Fibroblast of lung (primary cell): ENCODE measurements around the gene CADPS. TPM values are rescaled to one million over a fixed set of nuclear protein-coding genes. Genes with fewer than 3 reads are reported as not detected.

Source experiments
- DNase-seq, 2 donors: peaks; one replicate each; pipeline versions ENCODE4 v3.0.0 to v3.0.0-alpha.2; 2010; ENCODE audit warnings: low read depth in 2 of 2
- H2AFZ ChIP-seq: 2 replicates; pipeline ENCODE4 v1.5.1; 2012; ENCODE audit warnings: low read length, control low read depth, inconsistent platforms
- H3K27ac ChIP-seq: 2 replicates; pipeline ENCODE4 v1.5.1; 2011; ENCODE audit warnings: low read length, control low read depth; ENCODE audit not compliant: insufficient read depth
- H3K27me3 ChIP-seq: 2 replicates; pipeline ENCODE4 v1.5.1; 2011; ENCODE audit warnings: mild to moderate bottlenecking, low read length; ENCODE audit not compliant: control insufficient read depth, insufficient read depth
- H3K36me3 ChIP-seq: 2 replicates; pipeline ENCODE4 v1.5.1; 2011; ENCODE audit warnings: low read length; ENCODE audit not compliant: control insufficient read depth, insufficient read depth
- H3K4me1 ChIP-seq: 2 replicates; pipeline ENCODE4 v1.5.1; 2011; ENCODE audit warnings: low read length; ENCODE audit not compliant: control insufficient read depth, insufficient read depth; ENCODE audit errors: extremely low read depth
- H3K4me2 ChIP-seq: 2 replicates; pipeline ENCODE4 v1.5.1; 2011; ENCODE audit warnings: low read length, control low read depth; ENCODE audit not compliant: insufficient read depth; ENCODE audit errors: extremely low read depth
- H3K4me3 ChIP-seq, 4 experiments: fragments of 200-600 bp in 1 of 4; sonication (generic) in 1 of 4; replicated peaks in 1 of 4; 2 replicates each; pipeline ENCODE4 v1.5.1; 2011 to 2016; ENCODE audit warnings: low read length in 4 of 4, low read depth in 3 of 4, mild to moderate bottlenecking in 3 of 4, control low read depth in 2 of 4, inconsistent platforms in 1 of 4, mixed read lengths in 1 of 4; ENCODE audit not compliant: insufficient read depth in 1 of 4; ENCODE audit errors: control extremely low read depth in 1 of 4
- H3K79me2 ChIP-seq: 2 replicates; pipeline ENCODE4 v1.5.1; 2012; ENCODE audit warnings: mild to moderate bottlenecking, low read length, inconsistent platforms; ENCODE audit not compliant: control insufficient read depth, insufficient read depth
- H3K9ac ChIP-seq: 2 replicates; pipeline ENCODE4 v1.5.1; 2011; ENCODE audit warnings: mild to moderate bottlenecking, low read length, control low read depth; ENCODE audit not compliant: insufficient read depth
- H3K9me3 ChIP-seq: 2 replicates; pipeline ENCODE4 v1.5.1; 2012; ENCODE audit warnings: low read depth, low read length; ENCODE audit not compliant: control insufficient read depth, insufficient read depth
- H4K20me1 ChIP-seq: 2 replicates; pipeline ENCODE4 v1.5.1; 2011; ENCODE audit warnings: low read length; ENCODE audit not compliant: control insufficient read depth, insufficient read depth; ENCODE audit errors: extremely low read depth
- EZH2 ChIP-seq: IDR thresholded peaks from 2 replicates; pipeline ENCODE4 v1.5.1; 2012; ENCODE audit warnings: low read length, control low read depth, mild to moderate bottlenecking; ENCODE audit errors: missing control alignments
- polyA plus RNA-seq, 2 donors: library from polyadenylated mRNA; depleted of rRNA in 1 of 2; stranded (reverse) in 1 of 2; unstranded in 1 of 2; fragments of >200 nt; gene quantifications; 2 replicates each; pipeline ENCODE4 v1.2.1, GENCODE V29; 2011 to 2012; ENCODE audit warnings: missing spikeins in 1 of 2
- total RNA-seq: library from RNA; depleted of rRNA; stranded (reverse); fragments of >200 nt; gene quantifications from 2 replicates; pipeline ENCODE4 v1.2.1, GENCODE V29; 2014
- TF ChIP-seq, protein P1 (sequence below), 2 donors: IDR thresholded peaks in 1 of 2; conservative IDR thresholded peaks in 1 of 2; 1 replicate in 1 of 2; 2 replicates in 1 of 2; pipeline ENCODE4 v1.5.1; 2011 to 2012; ENCODE audit warnings: low read length in 2 of 2, control low read depth in 1 of 2, inconsistent platforms in 1 of 2, low read depth in 1 of 2, mild to moderate bottlenecking in 1 of 2

The CADPS gene
- total and polyA plus RNA-seq, 2 donors (not counting 1 experiment from before 2014, with no cell fraction given): 2.3 to 63.1 TPM

- no peak for DNase-seq
- Histone ChIP-seq H3K36me3 (no peaks in the 10 kb centered on the region), H3K4me2 (no peak overlapping the region), H3K27me3 (no peaks in the 10 kb centered on the region), H3K4me3 (no peak overlapping the region), H3K79me2 (no peaks in the 10 kb centered on the region), H3K4me1 (no peaks in the 10 kb centered on the region), H2AFZ (no peak overlapping the region), H3K27ac (no peak overlapping the region), H3K9ac (no peak overlapping the region), H4K20me1 (no peaks in the 10 kb centered on the region), H3K9me3 (no peaks in the 10 kb centered on the region)
- TF ChIP-seq, protein P1, sequence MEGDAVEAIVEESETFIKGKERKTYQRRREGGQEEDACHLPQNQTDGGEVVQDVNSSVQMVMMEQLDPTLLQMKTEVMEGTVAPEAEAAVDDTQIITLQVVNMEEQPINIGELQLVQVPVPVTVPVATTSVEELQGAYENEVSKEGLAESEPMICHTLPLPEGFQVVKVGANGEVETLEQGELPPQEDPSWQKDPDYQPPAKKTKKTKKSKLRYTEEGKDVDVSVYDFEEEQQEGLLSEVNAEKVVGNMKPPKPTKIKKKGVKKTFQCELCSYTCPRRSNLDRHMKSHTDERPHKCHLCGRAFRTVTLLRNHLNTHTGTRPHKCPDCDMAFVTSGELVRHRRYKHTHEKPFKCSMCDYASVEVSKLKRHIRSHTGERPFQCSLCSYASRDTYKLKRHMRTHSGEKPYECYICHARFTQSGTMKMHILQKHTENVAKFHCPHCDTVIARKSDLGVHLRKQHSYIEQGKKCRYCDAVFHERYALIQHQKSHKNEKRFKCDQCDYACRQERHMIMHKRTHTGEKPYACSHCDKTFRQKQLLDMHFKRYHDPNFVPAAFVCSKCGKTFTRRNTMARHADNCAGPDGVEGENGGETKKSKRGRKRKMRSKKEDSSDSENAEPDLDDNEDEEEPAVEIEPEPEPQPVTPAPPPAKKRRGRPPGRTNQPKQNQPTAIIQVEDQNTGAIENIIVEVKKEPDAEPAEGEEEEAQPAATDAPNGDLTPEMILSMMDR (conservative IDR thresholded peaks at IDR 0.05 in 1 of 2, IDR thresholded peaks at IDR 0.05 in 1 of 2; ENCODE audit: low read depth in 1 of 2, low read length in 2 of 2): no peak
- no peak for TF ChIP-seq EZH2
Measured at GRCh38 chr3:62392626-62393292, 482.5 kb downstream of the CADPS start.

- Histone ChIP-seq H4K20me1 (no peaks in the 10 kb centered on the region), H3K27ac (no peak overlapping the region), H2AFZ (no peak overlapping the region), H3K9ac (no peak overlapping the region), H3K79me2 (no peaks in the 10 kb centered on the region), H3K9me3 (no peaks in the 10 kb centered on the region), H3K4me3 (no peak overlapping the region), H3K27me3 (no peaks in the 10 kb centered on the region), H3K36me3 (no peaks in the 10 kb centered on the region), H3K4me1 (no peaks in the 10 kb centered on the region), H3K4me2 (no peak overlapping the region)
- DNase-seq: no peak
- no peak for TF ChIP-seq EZH2
- TF ChIP-seq, protein P1 (conservative IDR thresholded peaks at IDR 0.05 in 1 of 2, IDR thresholded peaks at IDR 0.05 in 1 of 2; ENCODE audit: low read depth in 1 of 2, low read length in 2 of 2): no peak
Measured at GRCh38 chr3:62387251-62387650, 488.0 kb downstream of the CADPS start.

- no peaks in the 10 kb centered on the region for H4K20me1 ChIP-seq
- no peaks in the 10 kb centered on the region for H3K36me3 ChIP-seq
- no peak for TF ChIP-seq EZH2
- TF ChIP-seq, protein P1 (conservative IDR thresholded peaks at IDR 0.05 in 1 of 2, IDR thresholded peaks at IDR 0.05 in 1 of 2; ENCODE audit: low read depth in 1 of 2, low read length in 2 of 2): no peak
- no peak overlapping the region for H3K9ac ChIP-seq
- DNase-seq: no peak
- no peaks in the 10 kb centered on the region for H3K79me2 ChIP-seq
- H3K4me1 ChIP-seq: no peaks in the 10 kb centered on the region
- H3K27me3 ChIP-seq: peaks cover 66% of the 10 kb centered on the region
- no peak overlapping the region for H3K4me2 ChIP-seq
- no peaks in the 10 kb centered on the region for H3K9me3 ChIP-seq
- H3K27ac ChIP-seq: no peak overlapping the region
- no peak overlapping the region for H3K4me3 ChIP-seq
- no peak overlapping the region for H2AFZ ChIP-seq
Measured at GRCh38 chr3:62379321-62379798, 495.9 kb downstream of the CADPS start.
